NCI-H187 treated with DMSO at 0.1 percent for 48 hours (cell line): Measurements from ENCODE around the gene E4F1.
A peak's percentile ranks its signal among the peaks of the same experiment; 100 is the strongest.
"Not testable (repeated sequence)": the region's sequence is repeated elsewhere in the genome, so short reads cannot be mapped to it uniquely, and the experiment has no call there.

Source experiments
- DNase-seq: peaks from one replicate; lab custom pipeline; 2025; lab: John Stamatoyannopoulos, UW

The E4F1 gene

GRCh38 chr16:2189252-2189893 lies 34.0 kb upstream of the E4F1 start:
- DNase-seq = no peak

- no peak for DNase-seq
Measured at GRCh38 chr16:2190002-2190658, 33.3 kb upstream of the E4F1 start.

GRCh38 chr16:2190659-2191445 lies 32.5 kb upstream of the E4F1 start:
- DNase-seq = no peak

- DNase-seq = no peak
Measured at GRCh38 chr16:2191446-2191706, 32.0 kb upstream of the E4F1 start.

- no peak for DNase-seq
Measured at GRCh38 chr16:2194166-2194834, 29.1 kb upstream of the E4F1 start.

- DNase-seq = peak; percentile 67
Measured at GRCh38 chr16:2194852-2195321, 28.5 kb upstream of the E4F1 start.

- DNase-seq = no peak
Measured at GRCh38 chr16:2195322-2196161, 27.8 kb upstream of the E4F1 start.

GRCh38 chr16:2196162-2196980 lies 27.0 kb upstream of the E4F1 start, which contains the start of gene CASKIN1:
TSS of gene CASKIN1 (minus strand) at chr16:2196605. CDS start at chr16:2196432, 173 bp downstream.
- DNase-seq = no peak

GRCh38 chr16:2196981-2197511 lies 26.3 kb upstream of the E4F1 start:
- DNase-seq = no peak

- no peak for DNase-seq
Measured at GRCh38 chr16:2197765-2198164, 25.6 kb upstream of the E4F1 start.

- DNase-seq = no peak
Measured at GRCh38 chr16:2198283-2198682, 25.1 kb upstream of the E4F1 start.

GRCh38 chr16:2199095-2199494 lies 24.3 kb upstream of the E4F1 start:
- DNase-seq = no peak

- no peak for DNase-seq
Measured at GRCh38 chr16:2199621-2200139, 23.7 kb upstream of the E4F1 start.

- DNase-seq = no peak
Measured at GRCh38 chr16:2200313-2200712, 23.1 kb upstream of the E4F1 start.

- not testable (repeated sequence) for DNase-seq
Measured at GRCh38 chr16:2203119-2203688, 20.2 kb upstream of the E4F1 start.

GRCh38 chr16:2204416-2205103 lies 18.8 kb upstream of the E4F1 start:
- no peak for DNase-seq

GRCh38 chr16:2205104-2205966 lies 18.1 kb upstream of the E4F1 start, which contains the start of gene MLST8:
TSS of gene MLST8 (plus strand) at chr16:2205454. CDS start at chr16:2206086, 632 bp downstream.
- DNase-seq = no peak

GRCh38 chr16:2205967-2206313 lies 17.5 kb upstream of the E4F1 start:
- no peak for DNase-seq
